ENCODE data around the gene FBXL5. TPM values are rescaled to one million over a fixed set of nuclear protein-coding genes. Genes with fewer than 3 reads are reported as not detected.

FBXL5 gene
- total RNA-seq, 4 donors from 2014 or later = 69.4 to 95.0 (median 80.3) TPM

- no peak for TF ChIP-seq CTCF (IDR thresholded peaks at IDR 0.05)
- no peak for TF ChIP-seq POLR2A (IDR thresholded peaks at IDR 0.05)
- DNase-seq (ENCODE audit: low spot score in 2 of 2) = no peak
- peak overlapping the region; percentile 66 for H3K4me3 ChIP-seq (ENCODE audit: low read depth, poor library complexity, severe bottlenecking)
- 33 to 35% methylated on average over 6 of the region's 6 CpGs for WGBS, 2 donors
- intact Hi-C loops (cut with DNase I; ENCODE audit: low total_unique reads) = no loop called here
These were observed 27.3 kb upstream of the FBXL5 start for GRCh38 chr4:15682242-15683142.

- intact Hi-C loops (cut with DNase I; ENCODE audit: low total_unique reads) = no loop called here
- TF ChIP-seq POLR2A (IDR thresholded peaks at IDR 0.05) = peak in 1 of 2 donors; percentile 22
- TF ChIP-seq CTCF (IDR thresholded peaks at IDR 0.05) = no peak
- WGBS, 2 donors = 0 to 1% methylated on average over 35 to 56 of the region's 56 CpGs
- DNase-seq (ENCODE audit: low spot score in 2 of 2) = peak; percentile 98 to 100
- peak within 1 kb of the TSS; percentile 66 for H3K4me3 ChIP-seq (ENCODE audit: low read depth, poor library complexity, severe bottlenecking)
These were observed 26.4 kb upstream of the FBXL5 start, which contains the start of gene FAM200B for GRCh38 chr4:15681372-15682241. TSS of gene FAM200B (plus strand) at chr4:15681827. CDS start at chr4:15686978, 5,151 bp downstream.

DNA sequence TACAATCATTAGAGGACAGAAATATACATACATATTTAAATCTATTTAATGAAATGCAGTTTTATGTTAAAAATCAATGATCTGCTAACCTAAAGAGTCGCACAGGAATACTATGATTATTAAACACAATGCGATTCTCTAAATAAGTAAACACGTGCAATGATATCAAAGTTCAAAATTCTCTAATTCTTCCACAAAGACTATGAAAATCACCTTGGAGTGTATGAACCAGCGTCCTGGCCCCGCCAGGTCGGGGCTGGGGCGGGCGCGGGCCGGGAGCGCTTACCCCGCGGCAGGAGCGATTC lies 25.9 kb upstream of the FBXL5 start:
- no peak for TF ChIP-seq POLR2A (IDR thresholded peaks at IDR 0.05)
- no peak for TF ChIP-seq CTCF (IDR thresholded peaks at IDR 0.05)
- H3K4me3 ChIP-seq (ENCODE audit: low read depth, poor library complexity, severe bottlenecking) = peak overlapping the region; percentile 56
- no peak for DNase-seq (ENCODE audit: low spot score in 2 of 2)
- intact Hi-C loops (cut with DNase I; ENCODE audit: low total_unique reads) = no loop called here
- WGBS, 2 donors = 1 to 2% methylated on average over 14 of the region's 14 CpGs

GRCh38 chr4:15677507-15677988 lies 22.4 kb upstream of the FBXL5 start:
- 43 to 65% methylated on average over 2 of the region's 2 CpGs for WGBS, 2 donors
- H3K4me3 ChIP-seq (ENCODE audit: low read depth, poor library complexity, severe bottlenecking) = no peak overlapping the region
- TF ChIP-seq POLR2A (IDR thresholded peaks at IDR 0.05) = no peak
- TF ChIP-seq CTCF (IDR thresholded peaks at IDR 0.05) = no peak
- intact Hi-C loops (cut with DNase I; ENCODE audit: low total_unique reads) = loop anchor here (10.0 kb wide), 1 partner anchor 227 kb away; no protein-coding TSS in a partner anchor
- peak in 1 of 2 donors; percentile 45 for DNase-seq (ENCODE audit: low spot score in 2 of 2)

DNA sequence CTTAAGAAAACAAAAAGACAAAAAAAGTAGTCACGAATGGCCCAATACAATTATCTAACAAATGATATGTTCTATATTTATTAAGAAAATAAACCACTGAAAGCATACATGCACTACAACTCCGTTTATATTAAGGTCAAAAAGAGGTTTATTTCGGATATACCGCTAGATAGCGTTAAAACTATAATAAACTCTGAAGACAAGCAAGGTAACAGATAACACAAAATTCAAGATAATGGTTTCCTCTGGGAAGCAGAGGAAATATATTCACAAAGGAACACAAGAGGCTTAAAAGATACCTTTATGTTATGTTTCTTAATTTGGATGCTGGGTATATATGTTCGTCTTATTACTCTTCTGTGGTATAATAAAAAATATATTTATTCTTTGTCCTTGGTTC lies 21.7 kb upstream of the FBXL5 start:
- WGBS, 2 donors = 94 to 97% methylated on average over 6 of the region's 6 CpGs

More for the DNA sequence above, 21.7 kb upstream of the FBXL5 start:
- intact Hi-C loops (cut with DNase I; ENCODE audit: low total_unique reads) = loop anchor here (10.0 kb wide), 1 partner anchor 228 kb away; no protein-coding TSS in a partner anchor
- DNase-seq (ENCODE audit: low spot score in 2 of 2) = no peak
- TF ChIP-seq CTCF (IDR thresholded peaks at IDR 0.05) = no peak
- no peak for TF ChIP-seq POLR2A (IDR thresholded peaks at IDR 0.05)
- no peak overlapping the region for H3K4me3 ChIP-seq (ENCODE audit: low read depth, poor library complexity, severe bottlenecking)
